Vagina (tissue), 2 donors: ENCODE measurements around the gene NCOA4. TPM values are rescaled to one million over a fixed set of nuclear protein-coding genes. Genes with fewer than 3 reads are reported as not detected.

Source experiments
- DNase-seq, 2 donors: peaks; one replicate each; pipeline ENCODE4 v3.0.0-alpha.2; 2017; ENCODE audit errors: extremely low spot score in 2 of 2
- H3K27ac ChIP-seq: fragments of 200-600 bp; sonication (generic); one replicate; pipeline ENCODE4 v1.5.1; 2019
- H3K27me3 ChIP-seq: fragments of 200-600 bp; sonication (generic); one replicate; pipeline ENCODE4 v1.5.1; 2019
- H3K36me3 ChIP-seq, 2 donors: fragments of 200-600 bp; sonication (generic); one replicate each; pipeline ENCODE4 v1.5.1; 2017 to 2019
- H3K4me1 ChIP-seq: fragments of 200-600 bp; sonication (generic); one replicate; pipeline ENCODE4 v1.5.1; 2019
- H3K4me3 ChIP-seq, 2 donors: fragments of 200-600 bp; sonication (generic); 1 replicate in 1 of 2; 2 replicates in 1 of 2; pipeline ENCODE4 v1.5.1; 2016 to 2019
- H3K9me3 ChIP-seq: fragments of 200-600 bp; sonication (generic); one replicate; pipeline ENCODE4 v1.5.1; 2019
- POLR2A ChIP-seq, 2 donors: fragments of 450-650 bp; IDR thresholded peaks; one replicate each; pipeline ENCODE4 v1.6.1; 2017; ENCODE audit warnings: antibody characterized with exemption in 2 of 2, mild to moderate bottlenecking in 2 of 2, moderate library complexity in 2 of 2
- POLR2AphosphoS5 ChIP-seq, 2 donors: sonication (generic); formaldehyde crosslinking; IDR thresholded peaks; one replicate each; pipeline ENCODE4 v1.9.0; 2017; ENCODE audit warnings: antibody characterized with exemption in 2 of 2, mild to moderate bottlenecking in 2 of 2, low read depth in 1 of 2; ENCODE audit not compliant: insufficient read depth in 1 of 2
- intact Hi-C: fragments of 100-400 bp; cut with DNase I; formaldehyde crosslinking; loops from one replicate; pipeline ENCODE4 v1.15.1; 2023
- total RNA-seq: library from RNA; depleted of rRNA; stranded (reverse); fragments of >200 nt; gene quantifications from one replicate; pipeline ENCODE4 v1.2.3, GENCODE V29; 2016
- TF ChIP-seq, protein P1 (sequence below), 3 experiments: fragments of 450-650 bp in 2 of 3; fragments of 200-600 bp in 1 of 3; sonication (generic) in 1 of 3; IDR thresholded peaks; one replicate each; pipeline ENCODE4 v1.5.1; 2017 to 2019; ENCODE audit warnings: antibody characterized with exemption in 3 of 3, mild to moderate bottlenecking in 2 of 3, moderate library complexity in 2 of 3

NCOA4 gene
- total RNA-seq, 1 donor from 2014 or later: 110 TPM

DNA sequence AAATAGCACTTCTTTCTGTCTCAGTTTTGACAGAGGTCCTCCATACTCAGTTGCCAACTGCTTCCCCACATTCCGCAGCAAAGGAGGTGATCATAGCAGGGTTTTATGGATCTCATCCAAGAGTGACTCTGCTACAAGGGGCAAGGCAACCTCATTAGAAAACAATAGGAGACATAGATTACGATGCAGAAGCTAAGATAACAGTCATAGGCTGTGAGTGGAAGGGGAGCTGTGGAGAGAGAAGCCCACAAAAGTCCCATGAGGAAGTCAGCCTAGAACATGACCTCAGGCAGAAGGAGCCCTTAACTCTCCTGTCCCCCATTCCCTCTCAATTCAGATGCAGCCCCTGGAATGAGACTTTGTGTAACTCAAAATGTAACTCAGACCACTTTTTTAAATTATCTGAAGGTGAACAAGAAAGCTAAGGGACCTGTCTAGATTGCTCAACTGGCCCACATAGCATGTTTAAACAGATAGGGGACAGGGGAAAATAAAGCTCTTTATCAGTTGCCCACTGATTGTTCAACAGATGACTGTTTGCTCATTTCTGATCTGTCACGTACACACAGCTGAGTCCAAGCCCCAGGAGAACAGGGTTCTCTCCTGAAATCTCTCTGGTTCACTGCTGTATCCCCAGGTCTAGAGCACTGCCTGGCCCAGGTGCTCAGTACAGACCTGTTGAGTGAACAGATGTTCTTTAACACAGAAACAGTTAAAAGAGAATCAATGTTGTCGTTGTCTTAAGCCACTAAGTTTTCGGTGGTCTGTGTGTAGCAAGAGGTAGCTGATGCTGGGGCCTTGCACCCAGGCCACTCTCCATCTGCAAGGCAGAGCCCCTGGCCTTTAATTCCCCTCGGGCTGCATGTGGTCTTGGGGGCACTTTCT is 1.5 kb upstream of the NCOA4 start:
- TF ChIP-seq POLR2A (IDR thresholded peaks at IDR 0.05) (no peak), POLR2AphosphoS5 (IDR thresholded peaks at IDR 0.05; ENCODE audit: insufficient read depth in 1 of 2, low read depth in 1 of 2) (no peak)
- TF ChIP-seq, protein P1, sequence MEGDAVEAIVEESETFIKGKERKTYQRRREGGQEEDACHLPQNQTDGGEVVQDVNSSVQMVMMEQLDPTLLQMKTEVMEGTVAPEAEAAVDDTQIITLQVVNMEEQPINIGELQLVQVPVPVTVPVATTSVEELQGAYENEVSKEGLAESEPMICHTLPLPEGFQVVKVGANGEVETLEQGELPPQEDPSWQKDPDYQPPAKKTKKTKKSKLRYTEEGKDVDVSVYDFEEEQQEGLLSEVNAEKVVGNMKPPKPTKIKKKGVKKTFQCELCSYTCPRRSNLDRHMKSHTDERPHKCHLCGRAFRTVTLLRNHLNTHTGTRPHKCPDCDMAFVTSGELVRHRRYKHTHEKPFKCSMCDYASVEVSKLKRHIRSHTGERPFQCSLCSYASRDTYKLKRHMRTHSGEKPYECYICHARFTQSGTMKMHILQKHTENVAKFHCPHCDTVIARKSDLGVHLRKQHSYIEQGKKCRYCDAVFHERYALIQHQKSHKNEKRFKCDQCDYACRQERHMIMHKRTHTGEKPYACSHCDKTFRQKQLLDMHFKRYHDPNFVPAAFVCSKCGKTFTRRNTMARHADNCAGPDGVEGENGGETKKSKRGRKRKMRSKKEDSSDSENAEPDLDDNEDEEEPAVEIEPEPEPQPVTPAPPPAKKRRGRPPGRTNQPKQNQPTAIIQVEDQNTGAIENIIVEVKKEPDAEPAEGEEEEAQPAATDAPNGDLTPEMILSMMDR (IDR thresholded peaks at IDR 0.05): no peak
- DNase-seq: no peak
- Histone ChIP-seq H3K27me3 (no peaks in the 10 kb centered on the region), H3K36me3 (no peaks in the 10 kb centered on the region), H3K27ac (no peak overlapping the region), H3K9me3 (no peaks in the 10 kb centered on the region), H3K4me3 (no peak overlapping the region), H3K4me1 (peaks cover 36% of the 10 kb centered on the region)
- intact Hi-C loops: no loop called here

DNA sequence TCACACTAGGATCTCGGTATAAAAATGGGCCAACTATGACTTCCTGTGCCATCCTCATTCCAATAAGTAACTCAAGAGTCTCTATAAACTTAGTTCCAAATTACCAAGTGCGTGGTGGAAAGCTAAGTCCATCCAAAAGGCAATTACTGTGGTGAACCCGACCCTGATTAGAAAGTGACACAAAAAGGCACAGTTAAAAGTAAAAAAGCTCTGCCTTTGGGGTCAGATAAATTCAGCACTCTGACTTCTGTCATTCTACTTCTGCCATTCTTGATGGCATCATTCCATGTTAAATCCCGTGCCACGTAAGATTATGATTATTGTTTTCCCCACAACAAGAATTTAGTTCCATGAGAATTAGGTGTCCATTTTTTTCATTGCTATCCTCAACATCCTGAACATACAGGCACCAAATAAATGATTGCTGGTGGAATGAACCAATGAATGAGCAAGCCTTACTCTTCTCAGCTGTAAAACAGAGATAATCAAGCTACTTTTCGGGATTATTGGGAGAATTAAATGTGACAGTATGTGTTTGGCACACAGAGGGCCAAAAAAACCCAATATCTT is 877 bp downstream of the NCOA4 start:
- TF ChIP-seq POLR2A (IDR thresholded peaks at IDR 0.05) (no peak), POLR2AphosphoS5 (IDR thresholded peaks at IDR 0.05; ENCODE audit: insufficient read depth in 1 of 2, low read depth in 1 of 2) (no peak)
- TF ChIP-seq, protein P1 (IDR thresholded peaks at IDR 0.05): no peak
- Histone ChIP-seq H3K4me1 (peaks cover 59% of the 10 kb centered on the region), H3K4me3 (peak overlapping the region; percentile 75 to 83), H3K27ac (peak overlapping the region; percentile 94), H3K9me3 (no peaks in the 10 kb centered on the region), H3K36me3 (no peaks in the 10 kb centered on the region), H3K27me3 (no peaks in the 10 kb centered on the region)
- no peak for DNase-seq
- intact Hi-C loops: no loop called here

DNA sequence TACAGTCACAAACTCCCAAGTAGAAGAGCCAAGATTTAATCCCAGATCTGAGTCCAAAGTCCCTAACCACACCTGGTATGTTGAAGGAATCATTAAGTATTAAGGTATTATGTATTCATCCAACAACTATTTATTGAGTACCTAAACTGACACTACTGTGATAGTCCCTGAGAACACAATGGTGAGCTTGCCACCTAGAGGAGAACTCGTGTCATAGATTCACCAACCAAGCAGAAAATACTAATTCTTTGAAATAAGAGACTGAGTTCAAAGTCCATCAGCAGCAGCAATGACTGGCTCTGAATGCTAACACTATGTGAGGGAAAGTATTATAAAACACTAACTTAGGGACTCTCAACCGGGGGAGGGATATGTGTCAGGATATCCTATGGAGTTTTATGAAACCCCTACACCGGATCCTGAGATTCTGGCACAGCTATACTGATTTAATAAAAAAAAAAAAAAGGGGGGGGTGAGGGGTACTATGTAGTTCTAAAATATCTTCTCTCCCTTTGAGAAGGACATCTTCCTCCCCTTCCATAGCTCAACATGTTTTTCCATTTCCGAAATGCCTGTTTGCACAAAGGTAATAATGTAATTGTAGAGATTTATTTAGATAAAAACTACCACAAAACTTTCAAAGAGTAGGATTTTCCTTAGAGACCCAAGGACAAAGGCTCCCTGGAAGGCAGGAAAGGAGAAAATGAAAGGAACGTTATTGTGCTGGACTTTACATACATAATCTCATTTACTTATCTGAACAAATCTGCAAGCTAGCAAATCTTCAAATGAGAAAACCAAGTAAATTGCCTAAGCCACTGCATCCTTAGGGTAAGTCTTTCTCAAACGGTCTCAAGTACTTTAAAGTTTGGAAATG is 1.6 kb downstream of the NCOA4 start:
- Histone ChIP-seq H3K27me3 (no peaks in the 10 kb centered on the region), H3K4me3 (peak overlapping the region; percentile 75 to 83), H3K4me1 (peaks cover 67% of the 10 kb centered on the region), H3K36me3 (no peaks in the 10 kb centered on the region), H3K9me3 (no peaks in the 10 kb centered on the region), H3K27ac (peak overlapping the region; percentile 94)
- TF ChIP-seq, protein P1 (IDR thresholded peaks at IDR 0.05): peak in 1 of 3 experiments; percentile 21
- TF ChIP-seq POLR2AphosphoS5 (IDR thresholded peaks at IDR 0.05; ENCODE audit: insufficient read depth in 1 of 2, low read depth in 1 of 2): peak in 1 of 2 donors; percentile 36
- TF ChIP-seq POLR2A (IDR thresholded peaks at IDR 0.05): no peak
- intact Hi-C loops: no loop called here
- DNase-seq: no peak

DNA sequence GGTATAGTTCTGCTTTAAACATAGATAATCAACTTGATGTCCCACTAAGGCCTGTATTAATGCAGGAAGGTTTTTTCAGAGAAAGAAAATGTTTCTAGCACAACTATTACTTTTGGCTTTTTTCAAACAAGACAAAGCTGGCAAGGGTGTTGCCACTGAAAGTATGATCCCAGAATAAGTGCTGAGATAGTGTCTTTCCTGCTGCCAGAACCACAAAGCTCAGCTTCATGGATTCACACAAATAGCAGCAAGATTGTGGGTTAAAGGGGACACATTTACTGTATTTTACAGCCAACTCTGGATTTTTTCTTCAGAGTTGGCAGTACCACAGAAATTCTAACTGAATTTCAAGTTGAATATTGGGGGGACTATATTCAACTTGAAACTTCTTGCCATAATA is 4.3 kb downstream of the NCOA4 start:
- no peaks in the 10 kb centered on the region for H3K27me3 ChIP-seq
- no peaks in the 10 kb centered on the region for H3K36me3 ChIP-seq
- TF ChIP-seq POLR2AphosphoS5 (IDR thresholded peaks at IDR 0.05; ENCODE audit: insufficient read depth in 1 of 2, low read depth in 1 of 2) (no peak), POLR2A (IDR thresholded peaks at IDR 0.05) (no peak)
- TF ChIP-seq, protein P1 (IDR thresholded peaks at IDR 0.05): no peak
- H3K4me1 ChIP-seq: peaks cover 88% of the 10 kb centered on the region
- H3K9me3 ChIP-seq: no peaks in the 10 kb centered on the region
- H3K4me3 ChIP-seq: no peak overlapping the region
- intact Hi-C loops: no loop called here
- no peak for DNase-seq
- H3K27ac ChIP-seq: no peak overlapping the region
